ENCODE measurements around the gene C5orf52. TPM values are rescaled to one million over a fixed set of nuclear protein-coding genes. Genes with fewer than 3 reads are reported as not detected.

C5orf52 gene
- total and polyA plus RNA-seq, 8 donors = not detected

Other genes with a start within 250 kb of the C5orf52 start
- under 1 TPM; 0.06 to 0.39 TPM for gene NIPAL4, start 211.3 kb upstream of the C5orf52 start, total RNA-seq
- gene NIPAL4, start 211.3 kb upstream of the C5orf52 start, polyA plus RNA-seq (ENCODE audit: insufficient read length in 6 of 6) = under 1 TPM in 5 of 6 donors, not detected in 1; 0.08 to 0.22 (median 0.14) TPM
- gene ADAM19, start 95.8 kb upstream of the C5orf52 start, total RNA-seq = 10 to 100 TPM; 17.1 to 20.8 TPM
- 10 to 100 TPM; 14.9 to 21.5 (median 19.2) TPM for gene ADAM19, start 95.8 kb upstream of the C5orf52 start, polyA plus RNA-seq (ENCODE audit: insufficient read length in 6 of 6)
- gene SOX30, start 19.1 kb upstream of the C5orf52 start, total RNA-seq = under 1 TPM in 1 of 2 donors, not detected in 1; 0.15 TPM
- gene SOX30, start 19.1 kb upstream of the C5orf52 start, polyA plus RNA-seq (ENCODE audit: insufficient read length in 6 of 6) = under 1 TPM; 0.14 to 0.35 (median 0.27) TPM
- 1 to 10 TPM; 8.8 to 9.4 TPM for gene THG1L, start 59.9 kb downstream of the C5orf52 start, total RNA-seq
- 10 to 100 TPM; 26.4 to 30.8 (median 28.8) TPM for gene THG1L, start 59.9 kb downstream of the C5orf52 start, polyA plus RNA-seq (ENCODE audit: insufficient read length in 6 of 6)
- gene LSM11, start 72.2 kb downstream of the C5orf52 start, total RNA-seq = 1 to 10 TPM; 3.0 to 3.2 TPM
- gene LSM11, start 72.2 kb downstream of the C5orf52 start, polyA plus RNA-seq (ENCODE audit: insufficient read length in 6 of 6) = 1 to 10 TPM; 6.5 to 8.1 (median 7.5) TPM
- 10 to 100 TPM; 68.0 to 76.8 TPM for gene CLINT1, start 187.6 kb downstream of the C5orf52 start, total RNA-seq
- 100 to 1,000 TPM; 102 to 118 (median 109) TPM for gene CLINT1, start 187.6 kb downstream of the C5orf52 start, polyA plus RNA-seq (ENCODE audit: insufficient read length in 6 of 6)

All from left lung (tissue), 8 donors.